Stimulated activated CD8-positive, alpha-beta memory T cell treated with anti-CD3 and anti-CD28 coated beads, Interleukin-7, amount 100 ng/mL, for 4 hours (primary cell): ENCODE measurements around the gene ZNF654.
"Not testable (repeated sequence)": the region's sequence is repeated elsewhere in the genome, so short reads cannot be mapped to it uniquely, and the experiment has no call there.

Source experiments
- DNase-seq, 2 donors: peaks; one replicate each; pipeline ENCODE4 v3.0.0-alpha.2; 2020; ENCODE audit warnings: low read depth in 2 of 2

The ZNF654 gene

DNA sequence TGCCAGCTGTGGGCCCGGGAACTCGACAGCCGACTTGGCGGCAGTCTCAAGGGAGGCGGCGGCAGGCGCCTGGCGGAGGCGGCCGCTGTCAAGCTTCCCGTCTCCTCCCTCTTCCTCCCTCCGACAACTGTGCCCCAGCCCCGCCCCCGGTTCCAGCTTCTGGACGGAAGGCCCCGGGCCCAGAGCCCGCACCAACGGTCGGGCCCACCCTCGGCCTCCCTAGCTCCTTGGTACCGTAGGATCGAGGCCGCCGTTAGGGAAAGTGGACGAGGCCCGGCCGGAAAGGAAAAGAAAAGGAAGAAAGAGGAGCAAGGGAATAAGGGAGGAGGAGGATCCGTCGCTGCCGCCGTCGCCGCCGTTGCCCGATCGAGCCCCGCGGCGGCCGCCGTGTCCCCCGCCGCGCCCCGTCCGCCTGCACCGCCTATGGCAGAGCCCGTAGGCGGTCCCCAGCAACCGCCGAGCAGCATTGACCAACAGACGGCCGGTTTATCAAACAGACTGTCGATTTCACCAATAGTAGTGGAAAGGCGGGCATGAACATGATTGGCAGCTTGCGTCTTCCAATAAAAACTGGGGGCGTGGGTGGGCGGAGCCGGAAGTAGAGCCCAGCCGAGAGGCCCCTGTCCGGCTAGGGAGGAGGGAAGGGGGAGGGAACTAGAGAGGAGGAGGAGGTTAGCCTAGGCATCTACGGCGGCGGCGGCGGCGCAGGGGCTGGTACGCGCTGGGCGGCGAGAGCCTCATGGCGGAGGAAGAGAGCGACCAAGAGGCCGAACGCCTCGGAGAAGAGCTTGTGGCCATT is at the start of gene ZNF654, which contains the start of gene CGGBP1:
TSS of gene ZNF654 (plus strand) at position 675 of the 799 bp plus-strand sequence. CDS start at position 740, 65 bp downstream.
TSS of gene CGGBP1 (minus strand) at position 425 of the 799 bp plus-strand sequence. CDS start 3,029 bp downstream, outside the sequence.
- peak; percentile 96 to 99 for DNase-seq

DNA sequence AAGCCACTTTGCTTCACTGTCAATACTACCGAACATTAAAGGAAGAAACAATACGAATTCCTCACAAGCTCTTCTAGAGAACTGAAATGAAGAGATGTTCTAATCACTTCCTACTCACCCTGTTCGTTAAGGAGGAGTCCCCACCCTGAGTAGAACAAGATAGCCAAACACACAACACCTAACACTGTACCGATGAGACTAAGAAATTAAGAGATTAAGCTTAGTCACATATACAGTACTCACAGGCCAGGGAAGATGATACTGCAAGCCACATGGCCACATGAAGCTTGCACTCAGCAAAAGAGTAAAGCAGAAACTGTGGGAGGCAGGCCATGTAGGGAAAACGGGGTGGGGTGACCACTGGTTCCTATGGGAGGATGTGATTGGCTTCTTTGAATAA is 48.2 kb upstream of the ZNF654 start:
- DNase-seq, result no peak

DNA sequence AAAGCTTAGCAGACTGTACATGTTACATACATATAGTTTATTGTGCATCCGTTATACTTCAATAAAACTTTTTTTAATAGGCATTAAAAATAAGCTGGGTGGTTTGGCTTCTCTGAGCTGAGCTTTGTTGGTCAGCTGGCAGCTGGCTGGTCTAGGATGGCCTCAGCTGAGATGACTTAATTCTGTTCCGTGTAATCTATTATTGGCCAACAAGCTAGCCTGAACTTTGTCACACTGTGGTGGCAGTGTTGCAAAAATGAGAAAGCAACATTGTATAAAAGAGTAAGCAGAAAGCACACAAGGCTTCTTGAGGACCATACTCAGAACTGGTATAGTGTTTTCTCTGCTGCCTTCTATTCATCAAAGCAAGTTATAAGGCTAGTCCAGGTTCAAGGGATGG is 45.5 kb upstream of the ZNF654 start:
- no peak for DNase-seq

DNA sequence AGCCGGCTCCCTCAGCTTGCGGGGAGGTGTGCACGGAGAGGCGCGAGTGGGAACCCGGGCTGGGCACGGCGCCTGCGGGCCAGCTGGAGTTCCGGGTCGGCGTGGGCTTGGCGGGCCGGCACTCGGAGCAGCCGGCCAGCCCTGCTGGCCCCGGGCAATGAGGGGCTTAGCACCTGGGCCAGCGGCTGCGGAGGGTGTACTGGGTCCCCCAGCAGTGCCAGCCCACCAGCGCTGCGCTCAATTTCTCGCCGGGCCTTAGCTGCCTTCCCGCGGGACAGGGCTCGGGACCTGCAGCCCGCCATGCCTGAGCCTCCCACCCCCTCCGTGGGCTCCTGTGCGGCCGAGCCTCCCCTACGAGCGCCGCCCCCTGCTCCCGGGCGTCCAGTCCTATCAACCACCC is 43.4 kb upstream of the ZNF654 start:
- not testable (repeated sequence) for DNase-seq

DNA sequence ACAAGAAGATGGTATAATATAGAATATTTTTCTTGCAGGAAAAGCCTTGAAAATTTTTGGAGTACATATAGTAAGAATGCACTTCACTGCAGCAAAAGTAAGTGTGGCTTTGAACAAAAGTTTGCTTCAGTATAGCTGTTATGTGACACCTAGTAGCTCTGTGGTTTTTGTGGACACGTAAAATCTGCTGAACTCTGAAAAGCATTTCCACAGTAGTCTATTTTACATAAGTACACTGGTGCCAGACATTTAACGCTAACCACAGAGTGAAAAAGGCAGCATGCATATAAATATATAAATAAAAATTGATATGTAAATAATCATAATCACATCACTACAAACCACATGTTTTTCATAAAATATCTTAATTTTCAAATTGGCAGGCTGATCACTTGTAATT is 40.0 kb upstream of the ZNF654 start:
- DNase-seq, result no peak

DNA sequence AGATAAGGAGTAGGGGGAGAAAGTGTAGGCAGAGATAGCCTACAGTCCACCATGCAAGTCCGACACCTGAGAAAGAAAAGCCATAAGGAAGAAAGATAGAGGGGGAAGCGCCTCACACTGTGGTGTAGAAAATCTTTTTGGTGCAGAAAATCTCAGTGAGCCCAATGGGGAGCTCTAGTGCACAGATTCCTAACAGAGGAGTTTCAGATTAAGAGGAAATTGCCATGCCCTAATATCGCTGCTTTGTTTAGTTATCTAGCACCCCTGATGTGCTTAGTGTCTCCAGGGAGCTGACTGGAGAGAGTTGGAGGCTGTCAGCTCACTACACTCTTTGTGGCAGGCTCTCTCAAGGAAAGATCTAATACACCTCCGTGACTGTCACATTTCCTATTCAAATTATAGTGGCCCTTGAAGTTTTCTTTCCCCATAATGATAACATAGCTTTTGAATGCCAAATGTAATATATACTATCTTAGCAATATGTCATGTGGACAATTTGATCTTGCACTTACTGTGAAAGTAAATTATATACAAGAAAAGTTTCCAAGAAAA is 34.0 kb upstream of the ZNF654 start:
- no peak for DNase-seq

DNA sequence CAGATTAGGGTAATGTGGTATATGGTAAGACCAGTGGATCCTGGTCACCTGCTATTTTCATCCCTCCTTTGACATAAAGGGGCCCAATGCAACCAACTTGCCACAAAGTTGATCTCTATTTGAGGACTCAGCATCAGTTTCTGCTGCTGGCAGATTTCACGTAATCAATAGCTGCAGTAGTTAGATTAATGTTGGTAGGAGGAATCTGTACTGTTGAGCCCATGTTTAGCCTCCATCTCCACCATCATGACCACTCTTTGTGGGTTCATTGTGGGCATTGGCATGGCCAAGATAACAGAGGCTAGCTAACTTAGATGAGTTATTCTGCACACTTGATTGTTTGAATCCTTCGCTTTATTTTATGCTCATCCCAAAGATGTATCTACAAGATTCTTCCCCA is 30.2 kb upstream of the ZNF654 start:
- no peak for DNase-seq

DNA sequence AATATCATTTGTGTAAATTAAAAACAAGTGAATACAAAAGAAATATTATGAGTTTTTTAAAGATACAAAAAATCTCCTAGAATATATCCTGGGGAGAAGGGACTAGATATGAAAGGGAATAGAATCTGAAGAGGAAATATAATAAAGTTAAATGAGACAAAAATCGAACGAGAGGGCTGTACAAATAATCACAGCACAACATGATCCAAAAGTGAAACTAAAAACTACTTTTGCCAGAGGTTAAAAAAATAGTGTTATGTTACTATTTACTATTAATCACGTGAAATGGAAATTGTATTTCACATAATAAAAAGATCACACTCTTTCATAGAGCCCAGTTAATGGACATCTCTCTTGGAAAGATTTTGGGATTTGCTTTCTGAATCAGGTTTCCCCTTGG is 28.8 kb upstream of the ZNF654 start:
- no peak for DNase-seq

DNA sequence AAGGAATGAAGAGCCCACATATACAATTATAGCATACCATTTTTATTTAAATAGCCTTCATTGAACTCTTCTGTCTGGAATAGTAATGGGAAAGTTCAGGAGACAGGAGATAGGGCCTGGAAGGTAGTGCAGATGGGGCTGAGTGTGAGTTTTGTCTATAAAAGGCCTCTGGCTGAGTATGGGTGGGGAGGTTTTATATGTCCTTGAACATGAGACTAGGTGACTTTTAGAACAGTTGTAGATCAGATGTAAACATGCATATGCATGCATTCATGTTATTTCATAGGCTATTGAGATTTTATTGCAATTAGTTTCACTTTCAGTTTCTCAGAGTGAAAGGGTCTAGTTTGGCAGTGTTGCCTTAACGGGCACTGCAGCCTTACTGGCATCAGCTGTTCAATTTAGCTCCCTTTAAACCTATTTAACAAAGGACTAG is 27.4 kb upstream of the ZNF654 start:
- peak in 1 of 2 donors; percentile 2 for DNase-seq

DNA sequence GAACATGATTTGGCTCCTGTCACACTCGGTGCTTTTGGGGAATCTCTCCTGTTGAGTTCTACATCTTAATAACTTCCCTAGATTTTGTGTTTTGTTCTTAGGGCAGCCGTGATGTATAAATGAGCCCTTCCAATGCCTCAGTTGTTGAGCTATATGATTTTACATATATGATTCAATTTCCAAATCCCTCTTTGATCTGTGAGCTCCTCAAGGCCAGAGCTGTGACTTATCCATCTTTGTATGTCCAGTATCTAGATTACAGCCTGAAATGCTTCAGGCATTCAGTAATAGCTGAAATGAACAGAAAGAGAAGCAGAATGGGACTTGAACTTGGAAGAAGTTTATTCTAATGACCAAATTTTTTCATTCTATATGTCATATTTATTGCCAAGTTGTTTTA is 26.8 kb upstream of the ZNF654 start:
- DNase-seq, result no peak

DNA sequence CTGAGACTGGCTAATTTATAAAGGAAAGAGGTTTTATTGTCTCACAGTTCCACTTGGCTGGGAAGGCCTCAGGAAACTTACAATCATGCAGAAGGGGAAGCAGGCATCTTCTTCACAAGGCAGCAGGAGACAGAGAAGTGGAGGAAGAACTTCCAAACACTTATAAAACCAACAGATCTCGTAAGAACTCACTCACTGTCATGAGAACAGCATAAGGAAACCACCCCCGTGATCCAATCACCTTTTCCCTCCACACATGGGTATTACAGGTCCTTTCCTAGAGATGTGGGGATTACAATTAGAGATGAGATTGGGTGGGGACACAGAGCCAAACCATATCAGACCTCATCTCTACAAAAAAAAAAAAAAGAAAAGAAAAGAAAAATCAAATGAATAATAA is 26.0 kb upstream of the ZNF654 start:
- no peak for DNase-seq

DNA sequence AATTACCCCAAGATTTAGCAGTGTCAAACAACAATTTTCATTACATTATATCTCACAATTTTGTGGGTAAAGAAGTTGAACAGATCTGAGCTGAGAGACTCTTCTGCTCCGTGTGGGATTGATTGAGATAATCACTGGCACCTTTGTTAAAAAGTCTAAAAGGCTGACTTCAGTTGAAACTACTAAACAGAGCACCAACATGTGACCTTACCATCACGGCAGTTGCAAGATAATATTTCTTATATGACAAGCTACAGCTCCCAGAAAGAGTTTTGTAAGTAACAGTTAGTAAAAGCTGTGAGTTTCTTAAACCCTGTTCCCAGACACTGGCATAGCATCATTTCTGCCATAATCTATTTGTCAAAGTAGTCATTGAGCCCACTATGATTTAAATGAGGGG is 25.2 kb upstream of the ZNF654 start:
- DNase-seq, result no peak

DNA sequence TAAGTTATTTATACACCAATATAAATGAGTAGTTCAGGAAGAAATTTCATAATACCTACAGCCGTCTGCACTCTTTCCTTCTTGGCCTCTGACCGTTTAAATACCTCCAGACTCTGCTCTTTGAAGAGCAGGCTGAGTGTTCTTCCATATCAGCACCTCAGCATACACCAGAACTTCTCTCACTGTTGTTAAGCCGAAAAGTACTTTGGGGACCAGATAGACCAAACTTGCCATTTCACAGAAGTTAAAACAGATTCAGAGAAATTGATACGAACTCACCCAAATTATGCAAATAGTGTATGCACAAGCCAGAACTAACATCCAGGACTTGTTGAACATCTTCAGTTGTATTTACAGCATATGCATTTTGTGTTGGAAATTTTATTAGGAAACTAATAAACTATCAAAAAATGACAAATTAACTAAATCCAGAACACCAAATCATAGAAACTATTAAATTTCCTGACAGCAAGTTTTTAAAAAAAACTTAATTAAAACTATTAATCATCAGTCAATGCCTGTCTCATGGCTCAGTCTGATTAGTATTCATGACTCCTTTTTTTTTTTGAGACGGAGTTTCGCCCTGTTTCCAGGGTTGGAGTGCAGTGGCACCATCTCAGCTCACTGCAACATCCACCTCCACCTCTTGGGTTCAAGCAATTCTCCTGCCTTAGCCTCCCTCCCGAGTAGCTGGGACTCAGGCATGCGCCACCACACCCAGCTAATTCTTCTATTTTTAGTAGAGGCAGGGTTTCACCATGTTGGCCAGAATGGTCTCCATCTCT is 24.4 kb upstream of the ZNF654 start:
- DNase-seq, result no peak

DNA sequence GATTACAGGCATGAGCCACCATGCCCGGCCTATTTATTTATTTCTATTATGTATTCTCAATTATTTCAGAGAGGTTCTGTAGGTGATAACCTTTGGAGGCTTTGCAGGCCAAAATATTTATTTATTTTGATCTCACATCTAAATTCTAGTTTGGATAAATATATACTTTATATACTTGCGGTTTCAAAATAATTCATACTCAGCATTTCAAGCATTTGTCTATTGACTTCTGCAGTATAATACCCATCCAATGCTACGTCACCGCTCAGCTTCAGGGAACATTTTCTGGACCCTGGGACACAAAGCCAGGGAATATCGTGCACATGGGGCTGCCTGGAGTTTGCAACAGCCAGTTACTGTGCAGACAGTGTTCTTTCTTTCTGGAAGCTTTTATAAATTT is 22.8 kb upstream of the ZNF654 start:
- no peak for DNase-seq

DNA sequence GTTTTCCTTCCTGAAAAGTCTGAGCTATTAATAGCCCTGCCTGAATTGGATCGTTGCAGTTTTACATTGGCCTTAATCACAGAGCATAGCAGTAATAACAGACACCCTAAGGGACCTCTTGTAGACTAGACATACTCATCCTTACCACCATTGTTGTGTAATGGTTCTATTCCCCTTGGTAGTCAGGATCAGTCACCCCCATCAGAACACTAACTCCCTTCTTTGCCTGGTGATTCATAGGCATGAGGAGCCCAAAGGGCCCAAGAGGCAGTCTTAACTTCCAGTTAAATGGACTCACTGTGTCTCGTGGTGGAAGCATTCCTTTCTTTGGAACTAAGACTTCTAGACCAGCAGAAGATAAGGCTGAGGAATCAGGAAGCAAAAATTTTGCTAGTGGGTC is 20.5 kb upstream of the ZNF654 start:
- no peak for DNase-seq

DNA sequence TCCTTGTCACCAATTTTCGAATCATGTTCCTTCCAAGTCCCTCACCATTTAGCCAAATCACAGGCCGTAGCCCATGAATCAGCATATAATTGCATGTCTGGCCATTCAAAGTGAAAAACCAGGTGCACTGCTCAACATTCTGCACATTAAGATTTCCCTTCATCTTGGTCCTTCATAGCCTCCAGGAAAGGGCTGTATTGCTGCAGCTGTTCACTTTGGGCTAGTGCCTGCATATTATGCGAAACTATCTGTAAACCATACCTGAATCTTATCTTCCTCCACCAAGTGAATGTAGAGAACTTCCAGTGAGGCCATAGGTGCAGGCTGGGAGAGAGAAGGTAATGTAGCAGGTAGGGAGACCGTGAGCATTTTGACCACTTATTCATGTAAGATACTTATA is 18.5 kb upstream of the ZNF654 start:
- no peak for DNase-seq

DNA sequence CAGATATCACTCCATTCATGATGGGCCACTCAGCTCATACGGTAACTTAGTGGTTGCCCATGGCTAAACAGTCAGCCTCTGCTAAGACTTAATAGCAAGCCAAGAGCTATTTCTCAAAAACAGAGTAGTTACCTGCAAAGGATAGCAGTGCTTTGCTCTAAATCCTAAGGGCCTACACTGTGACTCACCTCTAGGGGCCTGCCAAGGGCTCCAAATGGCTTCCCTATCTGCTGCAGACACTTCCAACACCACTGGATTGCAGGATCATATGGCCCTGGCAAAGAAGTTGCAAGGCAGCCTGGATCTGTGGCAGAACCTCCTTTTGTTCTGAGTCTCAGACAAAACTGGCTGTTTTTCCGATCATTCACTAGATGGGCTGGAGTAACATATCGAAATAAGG is 18.1 kb upstream of the ZNF654 start:
- no peak for DNase-seq

DNA sequence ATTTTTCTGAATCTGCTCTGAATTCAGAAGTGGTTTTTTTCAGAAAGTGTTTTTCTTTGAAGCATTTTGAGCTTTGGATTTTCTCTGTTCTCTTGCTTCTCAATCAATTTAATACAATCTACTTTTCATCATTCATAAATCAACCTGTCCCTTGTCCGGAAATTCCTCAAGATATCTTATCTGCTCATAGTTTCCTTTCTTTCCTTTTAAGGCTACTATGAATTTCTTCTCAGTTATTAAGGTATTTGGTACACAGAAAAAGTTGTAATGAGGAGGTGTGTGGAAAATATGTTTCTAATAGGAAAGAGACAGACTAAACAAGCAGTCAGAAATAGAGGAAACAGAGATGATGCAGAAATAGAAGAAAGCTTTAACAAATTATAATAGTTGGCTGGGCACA is 14.6 kb upstream of the ZNF654 start:
- no peak for DNase-seq

DNA sequence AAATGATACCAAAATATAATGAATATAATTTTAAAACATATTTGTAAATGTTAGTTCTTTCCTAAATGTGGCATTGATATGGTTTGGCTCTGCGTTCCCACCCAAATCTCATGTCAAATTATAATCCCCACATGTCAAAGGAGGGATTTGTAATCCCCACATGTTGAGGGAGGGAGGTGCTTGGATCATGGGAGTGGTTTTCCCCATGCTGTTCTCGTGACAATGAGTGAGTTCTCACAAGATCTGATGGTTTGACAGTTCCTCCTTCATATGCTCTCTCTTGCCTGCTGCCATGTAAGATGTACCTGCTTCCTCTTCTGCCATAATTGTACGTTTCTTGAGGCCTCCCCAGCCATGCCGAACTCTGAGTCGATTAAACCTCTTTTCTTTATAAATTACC is 12.3 kb upstream of the ZNF654 start:
- no peak for DNase-seq

DNA sequence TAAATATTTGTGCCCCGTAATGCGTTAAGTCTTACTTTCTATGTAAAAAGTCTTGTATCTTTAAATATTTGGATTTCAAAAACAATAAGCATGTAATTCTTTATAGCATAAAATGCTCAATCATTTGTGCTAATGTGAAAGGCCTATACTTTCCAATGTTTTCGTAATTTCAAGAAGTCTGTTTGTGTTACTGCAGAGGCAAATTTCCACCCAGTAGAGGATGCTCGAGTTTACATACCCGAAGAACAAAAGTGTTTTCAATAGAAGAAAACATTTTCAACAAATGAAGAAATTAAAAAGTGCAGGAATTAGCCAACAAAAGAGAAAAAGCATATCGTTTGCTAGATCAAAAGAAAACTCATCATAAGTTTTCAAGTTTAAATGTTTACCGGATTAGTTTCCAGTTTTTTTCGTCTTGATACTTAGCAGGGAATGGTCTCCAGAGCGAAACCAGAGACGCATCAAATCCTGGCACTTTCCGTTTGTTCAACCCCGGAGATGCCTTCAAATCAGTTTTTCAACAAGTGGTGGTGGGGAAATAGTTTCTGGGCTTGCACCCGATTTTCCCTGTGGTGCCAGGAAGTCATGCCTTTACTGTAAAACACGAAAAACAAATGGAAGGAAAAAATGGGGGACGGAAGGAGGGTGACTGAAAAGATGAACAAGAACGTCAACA is 1.3 kb upstream of the ZNF654 start:
- no peak for DNase-seq

DNA sequence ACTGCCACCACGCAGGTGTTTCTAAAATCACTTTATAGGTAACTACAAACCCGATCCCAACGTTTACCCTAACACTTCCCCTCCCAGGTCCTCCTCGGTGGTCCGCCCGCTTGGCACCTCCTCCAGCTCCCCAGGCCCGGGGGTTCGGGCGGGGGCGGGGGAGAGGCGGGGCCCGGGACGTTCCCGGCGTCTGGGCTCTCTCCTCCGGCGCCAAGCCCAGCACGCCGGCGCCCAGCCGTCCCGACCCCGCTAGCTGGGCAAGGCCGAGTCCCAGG is 812 bp upstream of the ZNF654 start:
- peak in 1 of 2 donors; percentile 26 for DNase-seq
